ACC112 (cell line): Measurements from ENCODE around the gene NPTXR.

Experiments used
- H2AFZ ChIP-seq: fragments of 200-600 bp; sonication (generic); one replicate; pipeline ENCODE4 v1.6.0; 2017; ENCODE audit warnings: antibody characterized with exemption, low read length; ENCODE audit not compliant: unreplicated experiment
- H3K27ac ChIP-seq: fragments of 200-600 bp; sonication (generic); 2 replicates; pipeline ENCODE4 v1.5.1; 2014; ENCODE audit warnings: low read depth, mild to moderate bottlenecking, antibody characterized with exemption, low read length, moderate library complexity
- H3K27me3 ChIP-seq: fragments of 200-600 bp; sonication (generic); 2 replicates; pipeline ENCODE4 v1.6.1; 2014; ENCODE audit warnings: mild to moderate bottlenecking, antibody characterized with exemption, low read length, moderate library complexity, mixed read lengths; ENCODE audit not compliant: insufficient read depth
- H3K36me3 ChIP-seq: fragments of 200-600 bp; sonication (generic); 2 replicates; pipeline ENCODE4 v1.6.1; 2016; ENCODE audit warnings: mild to moderate bottlenecking, antibody characterized with exemption, low read length, moderate library complexity, mixed read lengths; ENCODE audit not compliant: insufficient read depth
- H3K4me1 ChIP-seq: fragments of 200-600 bp; sonication (generic); one replicate; pipeline ENCODE4 v1.6.1; 2016; ENCODE audit warnings: low read length, mixed read lengths; ENCODE audit not compliant: insufficient read depth, unreplicated experiment, control insufficient read depth
- H3K4me3 ChIP-seq: fragments of 200-600 bp; sonication (generic); 2 replicates; pipeline ENCODE4 v1.5.1; 2014; ENCODE audit warnings: mild to moderate bottlenecking, low read depth, low read length
- H3K79me2 ChIP-seq: fragments of 200-600 bp; sonication (generic); one replicate; pipeline ENCODE4 v1.6.0; 2016; ENCODE audit warnings: low read length; ENCODE audit not compliant: control insufficient read depth, unreplicated experiment, insufficient read depth

Gene NPTXR

DNA sequence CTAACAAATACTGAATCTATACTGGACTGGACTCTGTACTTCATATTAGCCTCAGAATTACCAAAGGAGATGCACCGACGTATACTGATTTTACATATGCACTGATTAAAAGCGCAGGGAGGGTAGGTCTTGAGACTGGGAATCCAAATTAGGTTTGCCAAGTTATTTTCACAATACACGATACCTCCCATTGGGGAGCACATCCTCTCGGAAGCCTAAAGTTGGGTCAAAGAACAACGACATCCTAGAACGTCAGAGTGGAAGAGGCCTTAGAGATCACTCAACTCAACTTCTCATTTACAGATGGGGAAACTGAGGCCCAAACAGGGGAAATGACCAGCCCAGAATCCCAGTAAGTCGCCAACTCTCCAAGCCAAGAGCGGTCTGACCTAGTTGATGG is 50.5 kb downstream of the NPTXR start:
- H3K27me3 ChIP-seq: no peaks in the 10 kb centered on the region
- peaks cover 11% of the 10 kb centered on the region for H3K79me2 ChIP-seq
- H3K4me3 ChIP-seq: peak overlapping the region; percentile 94
- H2AFZ ChIP-seq: peak overlapping the region; percentile 78
- no peaks in the 10 kb centered on the region for H3K36me3 ChIP-seq
- H3K4me1 ChIP-seq: peaks cover 18% of the 10 kb centered on the region
- H3K27ac ChIP-seq: peak overlapping the region; percentile 51

DNA sequence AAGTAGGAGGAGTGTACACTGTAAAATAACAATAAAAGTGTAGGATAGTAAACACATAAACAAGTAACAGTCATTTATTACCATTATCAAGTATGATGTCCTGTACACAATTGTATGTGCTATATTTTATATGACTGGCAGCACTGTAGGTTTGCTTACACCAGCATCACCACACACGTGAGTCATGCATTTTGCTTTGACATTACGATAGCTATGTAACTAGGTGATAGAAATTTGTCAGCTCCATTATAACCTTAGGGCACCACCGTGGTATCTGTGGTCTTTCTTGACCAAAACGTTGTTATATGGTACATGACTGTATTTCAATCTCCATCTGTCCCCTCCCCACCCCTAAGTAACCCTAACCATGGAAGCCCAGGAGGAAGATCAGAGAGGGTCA is 51.0 kb downstream of the NPTXR start:
- H3K4me3 ChIP-seq: peak overlapping the region; percentile 94
- H3K36me3 ChIP-seq: no peaks in the 10 kb centered on the region
- H2AFZ ChIP-seq: no peak overlapping the region
- no peaks in the 10 kb centered on the region for H3K27me3 ChIP-seq
- H3K27ac ChIP-seq: no peak overlapping the region
- peaks cover 23% of the 10 kb centered on the region for H3K4me1 ChIP-seq
- H3K79me2 ChIP-seq: peaks cover 11% of the 10 kb centered on the region

DNA sequence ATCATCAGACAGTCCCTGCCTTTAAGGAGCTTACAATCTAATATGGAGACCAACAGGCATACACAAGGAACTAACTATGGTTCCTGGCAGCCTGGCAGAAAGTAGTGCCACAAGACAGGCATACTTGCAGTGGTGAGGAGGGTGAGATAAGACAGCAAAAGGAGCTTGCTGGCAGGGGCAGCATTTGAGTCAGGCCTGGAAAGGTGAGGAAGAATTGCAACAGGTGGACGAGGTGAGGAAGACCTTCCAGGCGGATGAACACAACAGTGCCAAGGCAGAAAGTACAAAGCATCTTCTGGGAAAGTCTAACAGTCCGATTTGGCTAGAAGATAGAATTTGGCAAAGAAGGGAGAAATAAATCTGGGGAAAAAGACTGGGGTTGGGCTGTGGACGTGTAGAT is 54.2 kb downstream of the NPTXR start:
- Histone ChIP-seq H3K4me1 (peaks cover 26% of the 10 kb centered on the region), H3K4me3 (no peak overlapping the region), H2AFZ (no peak overlapping the region), H3K27me3 (no peaks in the 10 kb centered on the region), H3K79me2 (peaks cover 11% of the 10 kb centered on the region), H3K27ac (no peak overlapping the region), H3K36me3 (no peaks in the 10 kb centered on the region)

DNA sequence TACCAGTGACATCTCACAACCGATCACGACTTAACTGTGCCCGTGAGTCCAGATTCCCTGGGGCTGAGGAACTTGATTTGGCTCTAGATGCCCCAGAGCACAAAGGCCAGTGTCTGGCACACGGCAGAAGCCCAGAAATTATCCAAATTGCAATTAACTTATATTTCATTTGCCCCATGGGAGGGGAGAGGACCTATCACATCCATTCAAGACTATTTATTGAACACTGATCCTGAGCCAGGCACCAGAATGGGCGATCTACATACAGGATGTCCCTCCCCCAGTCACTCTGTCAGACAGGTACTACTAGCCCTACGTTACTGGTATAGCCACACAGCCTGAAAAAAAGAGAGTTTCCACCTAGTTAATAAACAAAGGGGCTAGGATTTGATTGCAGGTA is 55.0 kb downstream of the NPTXR start:
- Histone ChIP-seq H3K4me3 (peak overlapping the region; percentile 36; the same call in 1 of the 2 replicates), H3K27me3 (no peaks in the 10 kb centered on the region), H3K79me2 (peaks cover 11% of the 10 kb centered on the region), H3K36me3 (no peaks in the 10 kb centered on the region), H3K4me1 (peaks cover 22% of the 10 kb centered on the region), H2AFZ (no peak overlapping the region), H3K27ac (peak overlapping the region; percentile 66; the same call in 1 of the 2 replicates)

DNA sequence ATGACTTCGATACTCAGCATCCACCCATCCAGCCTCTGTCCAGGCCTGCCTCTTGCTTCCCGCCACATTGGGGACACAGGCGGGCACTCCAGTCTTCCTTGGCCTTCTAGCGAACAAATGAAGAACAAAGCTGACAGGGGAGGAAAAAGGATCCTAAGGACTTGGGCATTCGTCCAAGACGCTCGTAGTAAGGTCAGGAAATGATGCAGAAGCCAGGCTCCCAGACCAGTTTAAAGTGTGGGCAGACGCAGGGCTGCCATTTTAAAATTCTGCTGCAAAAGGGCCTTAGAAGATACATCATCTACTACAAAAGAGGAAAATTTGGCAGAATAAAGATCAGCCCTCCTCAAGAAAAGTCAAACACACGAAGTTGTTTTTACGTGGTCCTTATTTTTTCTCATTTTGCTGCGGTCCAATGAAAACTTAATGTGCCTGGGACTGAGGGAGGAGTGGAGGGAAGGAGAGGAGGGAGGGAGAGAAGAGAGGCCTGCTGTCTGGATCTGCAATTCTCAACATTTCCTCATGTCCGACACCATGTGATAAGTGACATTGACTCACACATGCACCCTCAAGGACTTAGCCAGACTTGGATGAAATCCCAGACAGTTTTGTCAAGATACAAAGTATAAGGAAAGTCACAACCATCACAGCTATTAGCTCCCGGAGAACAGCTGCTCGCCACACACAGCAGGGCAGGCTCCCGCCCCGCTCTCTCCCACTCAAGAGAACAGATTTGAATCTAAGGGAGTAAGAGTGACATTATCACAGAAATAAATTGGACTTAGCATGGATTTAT is 55.6 kb downstream of the NPTXR start:
- peak overlapping the region; percentile 66 for H3K27ac ChIP-seq
- peak overlapping the region; percentile 53 for H2AFZ ChIP-seq
- H3K4me1 ChIP-seq: peaks cover 22% of the 10 kb centered on the region
- no peaks in the 10 kb centered on the region for H3K27me3 ChIP-seq
- H3K36me3 ChIP-seq: no peaks in the 10 kb centered on the region
- H3K79me2 ChIP-seq: peaks cover 7% of the 10 kb centered on the region
- peak overlapping the region; percentile 36; the same call in 1 of the 2 replicates for H3K4me3 ChIP-seq

DNA sequence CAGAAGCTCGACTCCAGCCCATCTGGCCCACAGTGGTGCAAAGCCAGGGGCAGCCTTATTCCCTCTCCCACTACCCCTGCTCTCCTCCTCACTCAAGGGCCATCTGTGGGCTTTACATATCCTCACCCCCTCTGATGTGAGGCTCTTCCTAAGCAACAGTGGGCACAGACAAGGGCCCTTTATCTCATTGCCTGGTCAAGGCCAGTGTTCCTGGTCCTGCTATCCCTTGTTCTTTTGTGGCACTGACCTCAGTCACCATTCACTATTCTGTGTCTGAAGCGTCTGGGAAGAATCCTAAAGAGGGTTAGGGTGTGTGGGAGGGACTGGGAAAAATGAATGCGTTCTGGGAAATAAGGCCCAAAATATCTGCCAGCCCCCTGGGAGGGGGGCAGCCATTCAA is 57.2 kb downstream of the NPTXR start:
- no peaks in the 10 kb centered on the region for H3K79me2 ChIP-seq
- no peak overlapping the region for H3K27ac ChIP-seq
- peaks cover 19% of the 10 kb centered on the region for H3K4me1 ChIP-seq
- no peak overlapping the region for H2AFZ ChIP-seq
- no peak overlapping the region for H3K4me3 ChIP-seq
- no peaks in the 10 kb centered on the region for H3K36me3 ChIP-seq
- no peaks in the 10 kb centered on the region for H3K27me3 ChIP-seq

DNA sequence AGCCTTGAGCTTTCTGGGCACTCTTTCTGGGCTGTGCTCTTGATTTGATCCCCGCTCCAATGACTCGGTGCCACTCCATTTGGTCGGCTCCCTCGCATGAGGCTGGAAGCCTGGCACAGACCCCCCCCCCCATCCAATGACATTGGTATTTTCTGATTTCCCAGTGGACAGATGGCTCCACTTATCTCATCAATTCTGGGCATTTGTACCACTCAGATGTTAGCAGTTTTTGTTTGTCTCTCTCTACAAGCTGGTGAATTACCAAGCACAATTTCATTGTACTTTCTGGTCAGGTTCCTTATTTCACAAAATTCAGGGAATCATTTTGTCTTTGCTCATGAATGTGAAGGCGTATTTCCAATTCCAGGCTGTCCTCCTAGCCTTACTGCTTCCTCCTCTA is 59.0 kb downstream of the NPTXR start:
- Histone ChIP-seq H3K27me3 (no peaks in the 10 kb centered on the region), H3K4me1 (peaks cover 19% of the 10 kb centered on the region), H3K79me2 (no peaks in the 10 kb centered on the region), H3K36me3 (no peaks in the 10 kb centered on the region), H3K4me3 (no peak overlapping the region), H2AFZ (no peak overlapping the region), H3K27ac (no peak overlapping the region)

DNA sequence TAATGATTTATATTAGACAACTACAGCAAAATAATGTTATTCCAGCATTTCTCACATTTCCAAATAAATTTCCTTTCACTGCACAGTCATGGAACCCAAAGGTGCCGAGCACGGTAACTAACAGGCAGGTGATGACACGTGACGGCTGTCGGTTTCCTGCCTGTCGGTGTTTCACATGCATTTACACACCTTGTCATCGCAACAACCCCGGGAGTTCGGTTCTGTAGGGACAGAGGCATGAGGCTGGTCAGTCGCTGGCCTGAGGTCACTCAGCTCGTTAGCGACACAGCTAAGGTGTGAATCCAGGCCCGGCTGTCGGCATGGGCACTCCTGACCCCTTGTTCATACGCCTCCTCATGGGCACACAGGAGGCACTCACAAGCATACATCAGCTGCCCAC is 59.8 kb downstream of the NPTXR start:
- Histone ChIP-seq H3K4me3 (no peak overlapping the region), H3K27me3 (no peaks in the 10 kb centered on the region), H3K79me2 (no peaks in the 10 kb centered on the region), H3K36me3 (no peaks in the 10 kb centered on the region), H3K27ac (no peak overlapping the region), H2AFZ (no peak overlapping the region), H3K4me1 (peaks cover 18% of the 10 kb centered on the region)

DNA sequence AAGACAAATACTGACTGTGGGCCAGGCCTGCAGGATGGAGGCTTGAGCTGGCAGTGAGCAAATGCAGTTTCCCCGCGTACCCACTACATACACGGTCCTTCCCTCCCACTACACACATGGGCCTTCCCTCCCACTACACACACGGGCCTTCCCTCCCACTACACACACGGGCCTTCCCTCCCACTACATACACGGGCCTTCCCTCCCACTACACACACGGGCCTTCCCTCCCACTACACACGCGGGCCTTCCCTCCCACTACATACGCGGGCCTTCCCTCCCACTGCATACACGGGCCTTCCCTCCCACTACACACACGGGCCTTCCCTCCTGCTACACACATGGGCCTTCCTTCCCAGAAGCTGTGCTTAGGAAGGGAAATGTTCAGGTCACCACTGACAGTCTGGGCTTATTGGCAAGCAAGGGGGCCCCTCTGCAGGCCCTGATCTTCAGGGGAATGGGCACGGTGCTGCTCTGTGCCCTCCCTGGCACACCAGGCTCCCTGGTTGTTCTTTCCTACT is 60.7 kb downstream of the NPTXR start:
- Histone ChIP-seq H3K36me3 (no peaks in the 10 kb centered on the region), H3K27ac (no peak overlapping the region), H3K4me3 (no peak overlapping the region), H3K4me1 (peaks cover 9% of the 10 kb centered on the region), H3K79me2 (no peaks in the 10 kb centered on the region), H2AFZ (no peak overlapping the region), H3K27me3 (no peaks in the 10 kb centered on the region)

DNA sequence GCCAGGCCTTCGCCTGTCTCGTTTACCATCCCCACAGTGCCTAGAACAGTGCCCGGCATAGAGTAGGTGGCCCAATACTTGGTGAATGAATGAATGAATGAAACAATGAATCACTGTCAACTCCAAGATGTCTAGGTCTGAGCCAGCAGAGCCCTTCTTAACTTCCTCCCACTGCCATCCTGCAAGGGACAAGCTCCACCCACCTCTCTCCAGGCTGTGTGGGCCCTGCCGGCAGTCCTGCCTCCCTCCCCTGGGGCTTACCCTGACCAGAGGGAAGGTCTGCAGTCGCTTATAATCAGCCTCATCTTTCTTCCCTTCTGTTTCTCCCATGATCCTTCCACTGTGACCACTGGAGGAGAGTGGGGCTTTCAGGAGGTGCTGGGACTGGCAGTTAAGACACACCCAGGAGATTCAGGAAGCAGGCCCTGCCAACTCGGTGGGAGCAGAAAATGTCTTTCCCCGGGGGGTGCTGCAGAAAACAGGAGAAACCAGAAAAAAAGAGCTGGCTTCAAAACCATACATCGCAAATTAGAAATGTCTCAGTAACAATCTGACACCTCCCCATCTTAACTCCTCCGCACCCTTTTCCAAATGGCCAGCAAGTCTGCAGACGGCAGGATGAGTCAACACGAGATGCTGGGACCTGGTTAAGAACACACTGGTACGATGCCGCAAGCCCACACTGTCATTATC is 61.3 kb downstream of the NPTXR start:
- Histone ChIP-seq H3K36me3 (no peaks in the 10 kb centered on the region), H3K79me2 (no peaks in the 10 kb centered on the region), H2AFZ (no peak overlapping the region), H3K4me1 (peaks cover 3% of the 10 kb centered on the region), H3K27ac (no peak overlapping the region), H3K27me3 (no peaks in the 10 kb centered on the region), H3K4me3 (no peak overlapping the region)

DNA sequence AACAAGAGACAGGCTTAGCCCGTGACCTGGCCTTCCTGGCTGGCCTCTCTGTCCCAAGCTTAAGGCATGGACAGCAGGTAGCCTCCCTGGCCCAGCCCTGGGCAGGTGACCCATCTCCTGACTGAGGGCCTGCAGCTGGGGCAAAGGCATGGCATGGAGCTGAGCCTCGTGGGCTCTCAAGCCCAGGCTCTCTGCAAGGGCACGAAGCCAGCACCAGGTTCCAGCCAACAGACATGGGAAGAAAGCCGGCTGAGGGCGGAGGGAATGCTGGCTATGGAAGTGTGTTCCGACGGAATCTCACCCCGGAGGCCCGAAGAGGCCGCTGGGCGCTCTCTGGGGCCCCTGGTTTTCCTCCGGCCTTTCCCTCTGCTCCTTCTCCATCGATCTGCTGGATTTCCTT is 62.8 kb downstream of the NPTXR start:
- H3K79me2 ChIP-seq: no peaks in the 10 kb centered on the region
- H2AFZ ChIP-seq: no peak overlapping the region
- no peak overlapping the region for H3K27ac ChIP-seq
- no peak overlapping the region for H3K4me3 ChIP-seq
- no peaks in the 10 kb centered on the region for H3K36me3 ChIP-seq
- H3K4me1 ChIP-seq: peaks cover 3% of the 10 kb centered on the region
- no peaks in the 10 kb centered on the region for H3K27me3 ChIP-seq
